Subcutaneous adipose tissue (tissue), 4 donors: Measurements from ENCODE around the gene SMYD5. TPM values are rescaled to one million over a fixed set of nuclear protein-coding genes. Genes with fewer than 3 reads are reported as not detected.

Source experiments
- total RNA-seq, 4 donors: library from RNA; depleted of rRNA; stranded (reverse); fragments of >200 nt; gene quantifications; one replicate each; pipeline ENCODE4 v1.1.0, GENCODE V29; 2016
- TF ChIP-seq, protein P1 (sequence below): fragments of 450-650 bp; IDR thresholded peaks from one replicate; pipeline ENCODE4 v1.5.1; 2016; ENCODE audit warnings: low read depth, mild to moderate bottlenecking, control low read depth, antibody characterized with exemption, moderate library complexity

The SMYD5 gene
- total RNA-seq, 4 donors from 2014 or later, result 10.4 to 13.5 (median 11.0) TPM

DNA sequence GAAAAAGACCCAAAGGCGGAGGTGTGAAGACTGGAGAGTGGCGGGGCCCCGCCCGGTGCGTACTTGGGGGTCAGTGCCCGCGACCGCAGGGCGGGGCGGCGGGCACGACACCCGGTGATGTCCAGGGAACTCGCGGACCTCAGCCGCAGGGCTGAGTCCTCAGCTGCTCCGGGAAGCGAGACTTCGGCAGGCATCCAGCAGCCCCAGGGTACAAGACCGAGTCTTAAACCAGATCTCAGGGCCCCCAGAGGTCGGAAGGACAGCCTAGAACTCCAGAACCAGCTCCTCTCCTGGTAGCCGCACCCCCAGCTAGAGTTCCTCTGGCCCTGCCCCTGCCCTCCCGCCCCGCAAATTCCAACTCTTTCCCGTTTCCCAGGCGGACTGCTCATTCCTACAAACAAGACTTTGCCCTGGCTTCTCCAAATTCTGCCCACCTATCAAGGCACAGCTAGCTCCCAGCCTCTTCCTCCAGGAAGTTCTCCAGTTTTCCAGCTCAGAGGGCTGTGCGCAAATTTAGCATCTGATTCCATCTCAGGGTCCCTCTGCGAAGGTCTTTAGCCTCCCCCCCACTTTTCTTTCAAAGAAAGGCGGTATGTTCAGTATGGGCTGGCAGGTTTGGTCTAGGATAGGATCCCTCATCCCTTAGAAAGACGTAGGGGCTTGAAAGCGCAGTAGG lies 37.7 kb upstream of the SMYD5 start:
- TF ChIP-seq, protein P1, sequence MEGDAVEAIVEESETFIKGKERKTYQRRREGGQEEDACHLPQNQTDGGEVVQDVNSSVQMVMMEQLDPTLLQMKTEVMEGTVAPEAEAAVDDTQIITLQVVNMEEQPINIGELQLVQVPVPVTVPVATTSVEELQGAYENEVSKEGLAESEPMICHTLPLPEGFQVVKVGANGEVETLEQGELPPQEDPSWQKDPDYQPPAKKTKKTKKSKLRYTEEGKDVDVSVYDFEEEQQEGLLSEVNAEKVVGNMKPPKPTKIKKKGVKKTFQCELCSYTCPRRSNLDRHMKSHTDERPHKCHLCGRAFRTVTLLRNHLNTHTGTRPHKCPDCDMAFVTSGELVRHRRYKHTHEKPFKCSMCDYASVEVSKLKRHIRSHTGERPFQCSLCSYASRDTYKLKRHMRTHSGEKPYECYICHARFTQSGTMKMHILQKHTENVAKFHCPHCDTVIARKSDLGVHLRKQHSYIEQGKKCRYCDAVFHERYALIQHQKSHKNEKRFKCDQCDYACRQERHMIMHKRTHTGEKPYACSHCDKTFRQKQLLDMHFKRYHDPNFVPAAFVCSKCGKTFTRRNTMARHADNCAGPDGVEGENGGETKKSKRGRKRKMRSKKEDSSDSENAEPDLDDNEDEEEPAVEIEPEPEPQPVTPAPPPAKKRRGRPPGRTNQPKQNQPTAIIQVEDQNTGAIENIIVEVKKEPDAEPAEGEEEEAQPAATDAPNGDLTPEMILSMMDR, result no peak

GRCh38 chr2:73176881-73177644 lies 37.0 kb upstream of the SMYD5 start:
- TF ChIP-seq, protein P1, result no peak

DNA sequence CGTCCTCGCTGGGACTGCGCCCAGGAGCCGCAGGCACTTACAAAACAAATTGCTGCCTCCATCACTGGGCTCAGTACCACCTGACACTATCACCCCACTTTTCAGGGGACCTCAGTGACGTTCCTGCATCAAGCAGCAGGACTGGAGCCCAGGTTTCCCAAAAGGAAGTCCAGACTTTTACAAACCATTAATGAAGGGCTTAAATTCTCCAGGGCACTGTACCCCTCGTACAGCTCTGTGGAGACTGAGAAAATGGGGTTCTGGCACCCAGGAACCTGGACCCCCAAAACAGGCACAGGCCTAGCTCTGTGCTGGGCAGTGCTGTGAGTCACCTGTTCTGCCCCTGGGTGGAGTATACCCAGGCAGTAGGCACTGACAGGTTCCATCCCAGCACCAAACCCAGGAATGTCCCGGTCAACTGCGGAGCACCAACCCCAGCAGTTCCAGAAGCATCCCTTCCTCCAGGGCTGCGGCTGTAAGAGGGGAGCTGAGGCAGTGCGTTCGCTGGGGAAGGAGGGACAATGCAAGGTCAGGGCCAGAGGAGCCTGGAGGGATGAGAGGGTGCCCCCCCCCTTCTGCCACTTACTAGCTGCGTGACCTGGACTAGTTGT lies 36.3 kb upstream of the SMYD5 start:
- TF ChIP-seq, protein P1, result no peak

DNA sequence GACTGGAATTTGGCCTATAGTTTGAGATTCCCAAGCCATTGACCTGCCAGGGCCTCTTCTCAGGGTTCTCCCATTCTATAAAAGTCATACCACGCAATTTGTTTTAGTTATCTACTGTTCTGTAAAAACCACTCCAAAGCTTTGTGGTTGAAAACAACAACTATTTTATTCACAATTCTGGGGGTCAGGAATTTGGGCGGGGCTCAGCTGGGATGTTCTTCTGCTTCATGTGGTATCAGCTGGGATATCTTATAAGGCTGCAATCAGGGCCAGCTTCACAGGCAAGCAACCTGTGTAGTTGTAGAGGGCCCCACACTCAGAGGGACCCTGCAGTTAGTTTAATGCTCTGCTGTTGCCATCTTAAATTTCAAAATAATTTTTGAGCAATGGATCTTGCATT lies 28.1 kb upstream of the SMYD5 start:
- TF ChIP-seq, protein P1, result no peak

GRCh38 chr2:73187549-73187948 lies 26.5 kb upstream of the SMYD5 start:
- TF ChIP-seq, protein P1, result no peak

DNA sequence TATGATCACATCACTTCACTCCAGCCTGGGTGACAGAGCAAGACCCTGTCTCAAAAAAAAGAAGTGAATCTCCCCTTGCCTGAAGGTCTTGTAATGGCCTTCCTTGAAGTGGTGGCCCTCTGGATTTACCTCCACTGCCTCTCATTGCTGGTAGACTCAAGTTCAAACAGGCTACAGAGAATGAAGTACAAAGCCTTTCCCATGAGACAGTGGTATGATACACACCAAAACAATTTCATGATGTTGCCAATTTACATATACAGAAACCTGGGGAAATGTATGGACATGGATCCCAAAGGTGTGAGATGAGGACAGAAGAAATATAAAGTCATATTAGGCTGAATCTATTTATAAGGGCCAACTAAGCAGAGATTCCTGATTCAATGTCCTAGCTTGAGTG lies 16.5 kb upstream of the SMYD5 start:
- TF ChIP-seq, protein P1, result no peak
